Measurements from ENCODE around the gene PXT1.

Gene PXT1

GRCh38 chr6:36375644-36376155, 67.0 kb downstream of the PXT1 start:
- no peak for TF ChIP-seq CTCF (IDR thresholded peaks at IDR 0.05)
- H3K4me3 Mint-ChIP-seq: no peak overlapping the region
- H3K36me3 Mint-ChIP-seq (ENCODE audit: low read depth): no peaks in the 10 kb centered on the region
- H3K4me1 Mint-ChIP-seq: peaks cover 33% of the 10 kb centered on the region
- no peak for DNase-seq
- H3K27me3 Mint-ChIP-seq (ENCODE audit: low read depth, poor library complexity): peaks cover 28% of the 10 kb centered on the region
- no peaks in the 10 kb centered on the region for H3K9me3 Mint-ChIP-seq
- H3K27ac Mint-ChIP-seq: no peak overlapping the region

- H3K27ac Mint-ChIP-seq: no peak overlapping the region
- no peak for DNase-seq
- H3K4me3 Mint-ChIP-seq: no peak overlapping the region
- no peak for TF ChIP-seq CTCF (IDR thresholded peaks at IDR 0.05)
- peaks cover 25% of the 10 kb centered on the region for H3K27me3 Mint-ChIP-seq (ENCODE audit: low read depth, poor library complexity)
- no peaks in the 10 kb centered on the region for H3K9me3 Mint-ChIP-seq
- no peaks in the 10 kb centered on the region for H3K36me3 Mint-ChIP-seq (ENCODE audit: low read depth)
- H3K4me1 Mint-ChIP-seq: peaks cover 33% of the 10 kb centered on the region
Measured at GRCh38 chr6:36374972-36375371, 67.7 kb downstream of the PXT1 start.

- Mint-ChIP-seq H3K9me3 (no peaks in the 10 kb centered on the region), H3K27me3 (ENCODE audit: low read depth, poor library complexity) (peaks cover 25% of the 10 kb centered on the region), H3K36me3 (ENCODE audit: low read depth) (no peaks in the 10 kb centered on the region), H3K4me1 (peaks cover 33% of the 10 kb centered on the region), H3K4me3 (no peak overlapping the region), H3K27ac (no peak overlapping the region)
- DNase-seq: no peak
- no peak for TF ChIP-seq CTCF (IDR thresholded peaks at IDR 0.05)
Measured at GRCh38 chr6:36374194-36374593, 68.5 kb downstream of the PXT1 start.

- Mint-ChIP-seq H3K4me3 (no peak overlapping the region), H3K4me1 (peaks cover 33% of the 10 kb centered on the region), H3K27ac (no peak overlapping the region), H3K27me3 (ENCODE audit: low read depth, poor library complexity) (peaks cover 18% of the 10 kb centered on the region), H3K9me3 (no peaks in the 10 kb centered on the region), H3K36me3 (ENCODE audit: low read depth) (no peaks in the 10 kb centered on the region)
- TF ChIP-seq CTCF (IDR thresholded peaks at IDR 0.05): no peak
- no peak for DNase-seq
Measured at GRCh38 chr6:36373368-36374019, 69.2 kb downstream of the PXT1 start.

GRCh38 chr6:36372088-36372487, 70.6 kb downstream of the PXT1 start:
- Mint-ChIP-seq H3K36me3 (ENCODE audit: low read depth) (no peaks in the 10 kb centered on the region), H3K4me1 (peaks cover 22% of the 10 kb centered on the region), H3K27ac (no peak overlapping the region), H3K9me3 (no peaks in the 10 kb centered on the region), H3K27me3 (ENCODE audit: low read depth, poor library complexity) (peaks cover 22% of the 10 kb centered on the region), H3K4me3 (peak overlapping the region; percentile 2)
- no peak for DNase-seq
- TF ChIP-seq CTCF (IDR thresholded peaks at IDR 0.05): no peak

- DNase-seq: no peak
- no peaks in the 10 kb centered on the region for H3K36me3 Mint-ChIP-seq (ENCODE audit: low read depth)
- peaks cover 27% of the 10 kb centered on the region for H3K27me3 Mint-ChIP-seq (ENCODE audit: low read depth, poor library complexity)
- no peak overlapping the region for H3K27ac Mint-ChIP-seq
- H3K4me3 Mint-ChIP-seq: no peak overlapping the region
- H3K9me3 Mint-ChIP-seq: no peaks in the 10 kb centered on the region
- H3K4me1 Mint-ChIP-seq: peaks cover 22% of the 10 kb centered on the region
- TF ChIP-seq CTCF (IDR thresholded peaks at IDR 0.05): no peak
Measured at GRCh38 chr6:36371211-36371610, 71.4 kb downstream of the PXT1 start.
